Airway epithelial cell (primary cell): ENCODE data around the gene CGN. TPM values are rescaled to one million over a fixed set of nuclear protein-coding genes. Genes with fewer than 3 reads are reported as not detected.

Source experiments
- total RNA-seq: library from RNA; depleted of rRNA; stranded (reverse); fragments of >200 nt; gene quantifications from 2 replicates; pipeline ENCODE4 v1.2.3, GENCODE V29; 2015

The CGN gene
- total RNA-seq, result 5.8 and 10.7 TPM in 2 replicates

GRCh38 chr1:151510957-151511635, at the start of gene CGN:
TSS of gene CGN (plus strand) at chr1:151511387. CDS start at chr1:151518520, 7,133 bp downstream.

GRCh38 chr1:151540021-151540981, 29.1 kb downstream of the CGN start, which contains the start of gene TUFT1:
TSS of gene TUFT1 (plus strand) at chr1:151540309. CDS start at chr1:151540367, 58 bp downstream.

Other genes with a start within 250 kb of the CGN start
- 19.5 and 20.5 TPM in 2 replicates for gene ZNF687, start 229.1 kb upstream of the CGN start, total RNA-seq
- 31.4 and 43.4 TPM in 2 replicates for gene PI4KB, start 184.0 kb upstream of the CGN start, total RNA-seq
- 34.1 and 40.9 TPM in 2 replicates for gene RFX5, start 164.1 kb upstream of the CGN start, total RNA-seq
- 7.7 and 8.6 TPM in 2 replicates for gene SELENBP1, start 138.7 kb upstream of the CGN start, total RNA-seq
- gene PSMB4, start 111.8 kb upstream of the CGN start, total RNA-seq, result 327 and 332 TPM in 2 replicates
- 11.3 and 14.7 TPM in 2 replicates for gene POGZ, start 51.9 kb upstream of the CGN start, total RNA-seq
- gene TUFT1, start 28.9 kb downstream of the CGN start, total RNA-seq, result 21.4 and 25.4 TPM in 2 replicates
- gene SNX27, start 100.7 kb downstream of the CGN start, total RNA-seq, result 10.6 and 16.1 TPM in 2 replicates
- gene CELF3, start 205.4 kb downstream of the CGN start, total RNA-seq, result not detected in 2 replicates
- gene RIIAD1, start 210.1 kb downstream of the CGN start, total RNA-seq, result not detected in 2 replicates